ENCODE results near the gene SGTA. TPM values are rescaled to one million over a fixed set of nuclear protein-coding genes. Genes with fewer than 3 reads are reported as not detected.

The SGTA gene
- polyA plus RNA-seq, 1 donor (not counting 4 experiments of a cell fraction or from before 2014, with no cell fraction given): 36.1 TPM

DNA sequence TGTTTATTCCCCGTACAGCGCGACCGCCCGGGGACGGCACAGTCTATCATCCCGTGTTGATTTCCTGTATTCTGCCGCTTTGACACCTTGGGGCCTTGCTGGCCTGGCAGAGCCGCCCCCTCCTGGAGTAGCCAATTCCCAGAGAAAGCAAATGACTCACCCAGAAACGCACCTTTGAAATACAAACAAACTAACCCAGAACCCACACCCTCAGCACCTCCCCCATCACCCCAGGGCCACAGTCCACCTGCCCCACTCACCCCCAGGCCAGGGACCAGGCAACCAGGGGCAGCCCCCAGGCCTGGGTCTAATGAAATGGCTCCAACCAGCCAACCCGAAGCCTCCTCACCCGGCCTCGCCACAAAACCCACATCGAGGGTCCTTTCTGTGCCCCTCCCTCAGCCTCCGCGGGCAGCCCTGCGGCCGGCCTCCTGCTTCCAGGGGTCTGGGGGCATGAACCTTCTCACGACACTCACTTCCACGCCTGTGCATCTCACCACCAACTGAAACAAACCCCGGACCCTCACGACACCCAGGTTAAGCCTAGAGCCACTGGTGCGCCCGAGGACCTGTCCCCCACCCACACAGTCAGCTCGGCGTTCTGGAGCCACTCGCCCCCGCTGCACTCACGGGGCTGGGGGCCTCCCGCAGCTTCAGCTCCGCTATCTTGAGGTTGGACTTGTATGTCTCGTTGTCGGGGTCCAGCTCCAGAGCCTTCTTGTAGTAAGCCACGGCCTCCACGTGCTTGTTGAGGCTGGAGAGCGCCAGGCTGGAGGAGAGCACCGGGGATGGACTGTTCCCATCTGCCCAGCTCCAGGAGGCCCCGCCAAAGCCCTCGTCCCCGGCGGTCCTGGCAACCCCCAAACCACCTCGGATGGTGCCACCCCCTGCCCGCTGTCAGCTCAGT, 20.9 kb downstream of the SGTA start:
- peaks cover 3% of the 10 kb centered on the region for H4K20me1 ChIP-seq (ENCODE audit: control insufficient read depth, extremely low read depth, insufficient read depth, low read length)
- dilution Hi-C loops (cut with MboI; ENCODE audit: extremely low pct_ligation_motif_present, low sequenced_read_pairs): no loop called here
- no peak overlapping the region for H3K27ac ChIP-seq (ENCODE audit: control insufficient read depth, insufficient read depth, low read length)
- no peaks in the 10 kb centered on the region for H3K79me2 ChIP-seq (ENCODE audit: control insufficient read depth, insufficient read depth, low read length)
- FAIRE-seq (no peak), DNase-seq (ENCODE audit: low read depth, low spot score) (no peak)
- H3K4me2 ChIP-seq (ENCODE audit: control insufficient read depth, extremely low read depth, insufficient read depth, low read depth, low read length): no peak overlapping the region
- no peaks in the 10 kb centered on the region for H3K9me3 ChIP-seq (ENCODE audit: control insufficient read depth, low read depth, low read length)
- H2AFZ ChIP-seq (ENCODE audit: control insufficient read depth, low read length): no peak overlapping the region
- no peaks in the 10 kb centered on the region for H3K27me3 ChIP-seq (ENCODE audit: control insufficient read depth, extremely low read depth, insufficient read depth, low read length)
- H3K9ac ChIP-seq (ENCODE audit: control insufficient read depth, extremely low read depth, insufficient read depth, low read length): no peak overlapping the region
- H3K4me3 ChIP-seq (ENCODE audit: control insufficient read depth in 2 of 3, extremely low read depth in 1 of 3, insufficient read depth in 2 of 3, low read depth in 1 of 3, low read length in 3 of 3): no peak overlapping the region
- no peaks in the 10 kb centered on the region for H3K9me1 ChIP-seq (ENCODE audit: control insufficient read depth, extremely low read depth, insufficient read depth, low read length)
- no peaks in the 10 kb centered on the region for H3K4me1 ChIP-seq (ENCODE audit: control insufficient read depth, extremely low read depth, insufficient read depth, low read length)
- no peak for TF ChIP-seq EZH2 (IDR thresholded peaks at IDR 0.05; ENCODE audit: low read length)
- TF ChIP-seq, protein P1, sequence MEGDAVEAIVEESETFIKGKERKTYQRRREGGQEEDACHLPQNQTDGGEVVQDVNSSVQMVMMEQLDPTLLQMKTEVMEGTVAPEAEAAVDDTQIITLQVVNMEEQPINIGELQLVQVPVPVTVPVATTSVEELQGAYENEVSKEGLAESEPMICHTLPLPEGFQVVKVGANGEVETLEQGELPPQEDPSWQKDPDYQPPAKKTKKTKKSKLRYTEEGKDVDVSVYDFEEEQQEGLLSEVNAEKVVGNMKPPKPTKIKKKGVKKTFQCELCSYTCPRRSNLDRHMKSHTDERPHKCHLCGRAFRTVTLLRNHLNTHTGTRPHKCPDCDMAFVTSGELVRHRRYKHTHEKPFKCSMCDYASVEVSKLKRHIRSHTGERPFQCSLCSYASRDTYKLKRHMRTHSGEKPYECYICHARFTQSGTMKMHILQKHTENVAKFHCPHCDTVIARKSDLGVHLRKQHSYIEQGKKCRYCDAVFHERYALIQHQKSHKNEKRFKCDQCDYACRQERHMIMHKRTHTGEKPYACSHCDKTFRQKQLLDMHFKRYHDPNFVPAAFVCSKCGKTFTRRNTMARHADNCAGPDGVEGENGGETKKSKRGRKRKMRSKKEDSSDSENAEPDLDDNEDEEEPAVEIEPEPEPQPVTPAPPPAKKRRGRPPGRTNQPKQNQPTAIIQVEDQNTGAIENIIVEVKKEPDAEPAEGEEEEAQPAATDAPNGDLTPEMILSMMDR (optimal IDR thresholded peaks at IDR 0.05 in 1 of 3, IDR thresholded peaks at IDR 0.05 in 1 of 3, conservative IDR thresholded peaks at IDR 0.05 in 1 of 3; ENCODE audit: extremely low read depth in 1 of 3, insufficient read depth in 2 of 3, low read length in 3 of 3): no peak
- H3K36me3 ChIP-seq (ENCODE audit: control insufficient read depth in 2 of 2, extremely low read depth in 1 of 2, insufficient read depth in 2 of 2, low read length in 2 of 2): peaks cover 37 to 42% of the 10 kb centered on the region in 2 experiments

DNA sequence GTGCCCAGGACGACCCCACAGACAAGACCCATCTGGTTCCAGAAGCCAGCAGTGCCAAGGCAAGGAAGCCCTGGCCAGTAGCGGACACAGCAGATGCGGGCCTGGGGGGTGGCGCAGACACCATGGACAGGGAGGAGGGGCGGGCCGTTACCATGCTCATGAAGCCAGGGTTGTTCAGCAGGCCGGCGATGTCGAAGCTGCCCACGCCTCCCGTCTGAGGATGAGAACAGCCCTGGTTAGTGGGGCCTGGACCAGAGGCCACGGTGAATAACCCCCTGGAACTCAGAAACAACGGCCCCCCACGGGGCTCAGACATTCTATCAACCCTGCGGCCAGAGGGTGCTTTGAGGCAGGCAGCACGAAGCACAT, 21.8 kb downstream of the SGTA start:
- no peaks in the 10 kb centered on the region for H3K4me1 ChIP-seq (ENCODE audit: control insufficient read depth, extremely low read depth, insufficient read depth, low read length)
- no peak overlapping the region for H3K4me2 ChIP-seq (ENCODE audit: control insufficient read depth, extremely low read depth, insufficient read depth, low read depth, low read length)
- no peaks in the 10 kb centered on the region for H3K9me3 ChIP-seq (ENCODE audit: control insufficient read depth, low read depth, low read length)
- H3K36me3 ChIP-seq (ENCODE audit: control insufficient read depth in 2 of 2, extremely low read depth in 1 of 2, insufficient read depth in 2 of 2, low read length in 2 of 2): peaks cover 37 to 38% of the 10 kb centered on the region in 2 experiments
- peaks cover 3% of the 10 kb centered on the region for H4K20me1 ChIP-seq (ENCODE audit: control insufficient read depth, extremely low read depth, insufficient read depth, low read length)
- no peak overlapping the region for H3K9ac ChIP-seq (ENCODE audit: control insufficient read depth, extremely low read depth, insufficient read depth, low read length)
- no peak for FAIRE-seq
- no peak overlapping the region for H3K27ac ChIP-seq (ENCODE audit: control insufficient read depth, insufficient read depth, low read length)
- no peaks in the 10 kb centered on the region for H3K79me2 ChIP-seq (ENCODE audit: control insufficient read depth, insufficient read depth, low read length)
- no peak overlapping the region for H3K4me3 ChIP-seq (ENCODE audit: control insufficient read depth in 2 of 3, extremely low read depth in 1 of 3, insufficient read depth in 2 of 3, low read depth in 1 of 3, low read length in 3 of 3)
- no peaks in the 10 kb centered on the region for H3K9me1 ChIP-seq (ENCODE audit: control insufficient read depth, extremely low read depth, insufficient read depth, low read length)
- dilution Hi-C loops (cut with MboI; ENCODE audit: extremely low pct_ligation_motif_present, low sequenced_read_pairs): no loop called here
- no peak for DNase-seq (ENCODE audit: low read depth, low spot score)
- H3K27me3 ChIP-seq (ENCODE audit: control insufficient read depth, extremely low read depth, insufficient read depth, low read length): no peaks in the 10 kb centered on the region
- TF ChIP-seq, protein P1 (optimal IDR thresholded peaks at IDR 0.05 in 1 of 3, IDR thresholded peaks at IDR 0.05 in 1 of 3, conservative IDR thresholded peaks at IDR 0.05 in 1 of 3; ENCODE audit: extremely low read depth in 1 of 3, insufficient read depth in 2 of 3, low read length in 3 of 3): no peak
- no peak for TF ChIP-seq EZH2 (IDR thresholded peaks at IDR 0.05; ENCODE audit: low read length)
- H2AFZ ChIP-seq (ENCODE audit: control insufficient read depth, low read length): no peak overlapping the region

All from keratinocyte (primary cell).